HG03060 (cell line): ENCODE measurements around the gene FRMD4A.
"Not testable (repeated sequence)": the region's sequence is repeated elsewhere in the genome, so short reads cannot be mapped to it uniquely, and the experiment has no call there.

Experiments used
- ATAC-seq: cut with Tn5 transposase; IDR thresholded peaks from one replicate; pipeline ENCODE4 v1.9.1; 2021; ENCODE audit warnings: low read depth, moderate number of reproducible peaks; ENCODE audit not compliant: unreplicated experiment

Gene FRMD4A

GRCh38 chr10:14244801-14245211, 85.9 kb downstream of the FRMD4A start:
- ATAC-seq: no peak

DNA sequence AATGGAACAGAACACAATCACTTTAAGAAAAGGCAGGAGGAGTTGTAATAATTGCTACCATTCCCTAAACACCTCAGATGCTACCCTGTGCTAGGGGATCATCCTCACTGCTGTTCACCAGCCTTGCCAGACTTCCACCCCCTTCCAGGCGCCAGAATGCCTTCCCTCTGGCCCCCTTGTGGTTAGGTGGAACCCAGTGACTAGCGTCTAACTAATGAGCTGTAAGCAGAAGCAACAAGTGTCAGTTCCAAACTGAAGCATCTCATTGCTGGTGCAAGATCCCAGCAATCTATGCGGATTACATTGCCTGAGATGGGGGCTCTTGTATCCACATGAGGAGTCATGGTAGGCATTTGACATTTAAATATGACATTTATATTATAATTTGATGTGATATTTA, 86.6 kb downstream of the FRMD4A start:
- no peak for ATAC-seq

DNA sequence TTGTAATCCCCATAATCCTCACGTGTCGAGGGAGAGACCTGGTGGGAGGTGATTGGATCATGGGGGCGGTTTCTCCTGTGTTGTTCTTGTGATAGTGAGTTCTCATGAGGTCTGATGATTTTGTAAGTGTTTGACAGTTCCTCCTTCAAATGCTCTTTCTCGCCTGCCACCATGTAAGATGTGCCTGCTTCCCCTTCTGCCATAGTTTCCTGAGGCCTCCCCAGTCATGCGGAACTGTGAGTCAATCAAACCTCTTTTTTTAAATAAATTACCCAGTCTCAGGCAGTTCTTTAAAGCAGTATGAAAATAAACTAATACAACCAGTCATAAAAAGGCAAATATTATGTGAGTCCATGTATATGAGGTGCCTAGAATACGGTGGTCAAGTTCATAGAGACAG, 87.5 kb downstream of the FRMD4A start:
- ATAC-seq: no peak

DNA sequence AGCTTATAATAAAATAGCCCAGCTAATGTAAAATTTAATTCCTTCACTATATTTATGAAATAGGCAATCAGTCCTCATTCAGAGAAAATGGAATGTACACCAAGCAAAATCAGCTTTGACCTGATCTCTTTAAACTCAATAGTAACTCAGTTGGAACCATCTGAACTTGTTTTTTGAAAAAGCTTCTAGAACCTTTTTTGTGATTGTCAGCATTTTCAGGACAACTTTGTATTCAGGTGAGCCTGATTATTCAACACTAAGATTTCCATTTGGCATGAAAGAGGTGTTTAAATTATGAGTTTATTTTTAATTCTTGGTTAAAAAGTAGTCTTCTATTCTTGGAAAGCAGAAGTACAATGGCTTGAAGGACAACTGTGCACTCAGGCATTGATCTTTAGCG, 89.5 kb downstream of the FRMD4A start:
- no peak for ATAC-seq

- ATAC-seq: no peak
Measured at GRCh38 chr10:14240253-14241189, 90.2 kb downstream of the FRMD4A start.

DNA sequence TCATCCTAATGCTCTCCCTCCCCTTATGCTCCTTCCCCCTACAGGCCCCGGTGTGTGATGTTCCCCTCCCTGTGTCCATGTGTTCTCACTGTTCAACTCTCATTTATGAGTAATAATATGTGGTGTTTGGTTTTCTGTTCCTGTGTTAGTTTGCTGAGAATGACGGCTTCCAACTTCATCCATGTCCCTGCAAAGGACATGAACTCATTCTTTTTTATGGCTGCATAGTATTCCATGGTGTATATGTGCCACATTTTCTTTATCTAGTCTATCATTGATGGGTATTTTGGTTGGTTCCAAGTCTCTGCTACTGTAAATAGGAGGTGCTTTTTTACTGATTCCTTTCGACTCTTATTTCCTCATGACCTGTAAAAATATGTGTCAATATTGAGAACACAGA, 92.1 kb downstream of the FRMD4A start:
- not testable (repeated sequence) for ATAC-seq

- no peak for ATAC-seq
Measured at GRCh38 chr10:14236341-14236740, 94.4 kb downstream of the FRMD4A start.

- ATAC-seq: no peak
Measured at GRCh38 chr10:14235566-14236195, 95.0 kb downstream of the FRMD4A start.

DNA sequence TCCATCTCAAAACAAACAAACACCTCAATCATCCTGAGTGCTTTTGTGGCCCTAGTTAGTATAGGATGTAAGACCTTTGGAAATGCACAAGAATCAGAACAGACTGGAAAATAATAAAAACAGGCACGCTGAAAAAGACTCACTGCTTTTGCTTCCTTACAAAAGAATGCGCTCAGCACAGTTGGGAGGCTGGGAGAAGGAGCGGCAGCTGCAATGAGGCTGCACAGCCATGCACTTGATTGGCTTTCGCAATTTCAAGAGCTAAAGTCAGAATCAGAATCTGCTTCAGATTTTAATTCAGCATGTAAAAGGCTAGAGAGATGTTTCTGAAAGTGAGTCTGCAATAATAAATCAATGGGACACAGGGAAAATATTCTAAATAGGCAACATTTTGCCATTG, 97.2 kb downstream of the FRMD4A start:
- no peak for ATAC-seq

DNA sequence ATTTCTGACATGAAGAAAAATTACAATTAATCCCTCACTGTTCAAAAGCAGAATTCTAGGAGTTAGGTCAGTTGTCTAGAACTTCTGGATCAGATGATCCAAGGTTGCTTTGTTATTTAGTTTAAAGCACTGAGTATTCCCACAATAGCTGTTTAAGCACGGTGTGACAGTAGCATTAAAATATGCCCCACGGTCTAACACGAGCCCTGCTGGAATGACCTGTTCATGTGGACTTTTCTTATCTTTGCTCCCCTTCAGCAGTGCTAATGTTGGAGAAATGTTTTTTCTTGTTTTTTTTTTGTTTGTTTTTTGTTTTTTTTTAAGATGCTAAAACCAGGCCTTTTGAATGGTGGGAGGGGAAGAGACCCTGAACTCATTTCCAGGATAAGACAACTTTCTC, 101.9 kb downstream of the FRMD4A start:
- not testable (repeated sequence) for ATAC-seq

GRCh38 chr10:14225379-14225778, 105.3 kb downstream of the FRMD4A start:
- no peak for ATAC-seq

DNA sequence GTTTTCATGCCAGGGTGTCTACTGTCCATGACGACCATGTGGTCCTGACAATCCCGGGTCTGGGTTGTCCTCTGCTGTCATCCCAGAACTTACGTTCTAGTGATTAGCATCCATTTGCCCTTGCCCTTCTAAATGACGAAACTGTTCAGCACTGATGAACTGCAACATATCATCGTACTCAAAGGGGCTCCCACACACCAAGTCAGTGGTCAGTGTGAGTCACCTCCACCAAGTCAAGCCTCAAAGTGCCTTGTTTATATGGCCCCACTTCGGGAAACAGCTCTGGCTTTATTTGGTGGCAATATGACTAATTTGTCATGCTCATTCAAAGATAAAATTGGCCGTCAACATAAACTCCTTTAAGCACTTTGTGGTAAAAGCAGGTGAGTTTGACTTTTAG, 110.7 kb downstream of the FRMD4A start:
- no peak for ATAC-seq

- ATAC-seq: no peak
Measured at GRCh38 chr10:14219411-14219810, 111.3 kb downstream of the FRMD4A start.

DNA sequence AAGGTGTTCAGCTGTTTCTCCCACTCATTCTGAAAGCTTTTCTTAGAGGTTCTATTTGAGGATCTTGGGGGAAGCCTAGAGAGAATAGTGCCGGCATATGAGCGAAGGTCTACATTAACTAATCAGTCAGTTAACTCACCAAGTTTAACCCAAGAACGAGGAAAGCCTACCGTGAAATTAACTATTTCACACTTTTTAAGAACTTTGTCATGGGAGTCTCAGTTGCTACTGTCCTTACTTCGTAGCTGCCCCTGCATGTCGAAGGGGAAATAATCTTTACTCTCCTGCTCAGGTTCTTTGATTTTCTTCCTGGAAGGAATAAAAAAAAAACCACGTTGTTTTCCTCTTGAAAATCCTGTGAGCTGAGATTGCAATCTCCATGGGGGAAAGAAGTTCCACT, 115.1 kb downstream of the FRMD4A start:
- ATAC-seq: no peak

- ATAC-seq: not testable (repeated sequence)
Measured at GRCh38 chr10:14213703-14214102, 117.0 kb downstream of the FRMD4A start.

GRCh38 chr10:14211610-14212009, 119.1 kb downstream of the FRMD4A start:
- ATAC-seq: no peak

GRCh38 chr10:14208231-14208630, 122.5 kb downstream of the FRMD4A start:
- no peak for ATAC-seq

GRCh38 chr10:14205233-14205632, 125.5 kb downstream of the FRMD4A start:
- ATAC-seq: no peak

- ATAC-seq: no peak
Measured at GRCh38 chr10:14200698-14201544, 129.8 kb downstream of the FRMD4A start.

- not testable (repeated sequence) for ATAC-seq
Measured at GRCh38 chr10:14199098-14199497, 131.6 kb downstream of the FRMD4A start.

DNA sequence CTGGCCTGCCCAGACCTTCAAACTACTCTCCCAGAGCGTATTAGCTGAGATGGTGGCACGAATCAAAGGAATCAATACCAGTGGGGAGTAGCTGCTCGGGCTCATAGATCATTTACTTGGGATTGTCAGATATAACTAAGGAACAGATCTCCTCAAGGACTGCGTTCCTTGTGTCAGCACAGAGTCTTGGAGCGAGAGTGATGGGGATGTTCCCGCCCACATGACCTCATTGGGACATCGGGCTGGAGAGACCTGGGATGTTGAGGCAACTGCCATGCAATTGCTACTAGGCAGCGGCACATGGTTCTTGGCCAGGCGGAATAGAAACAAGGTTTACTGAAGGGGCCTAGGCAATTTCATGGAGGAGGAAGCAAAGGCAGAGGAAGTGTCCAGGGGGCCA, 132.6 kb downstream of the FRMD4A start:
- no peak for ATAC-seq
